Tibial nerve (tissue), 4 donors: ENCODE data around the gene ZCCHC8. TPM values are rescaled to one million over a fixed set of nuclear protein-coding genes. Genes with fewer than 3 reads are reported as not detected.
A peak's percentile ranks its signal among the peaks of the same experiment; 100 is the strongest.

Experiments
- DNase-seq, 2 donors: peaks; one replicate each; pipeline ENCODE4 v3.0.0-alpha.2; 2019; ENCODE audit warnings: low spot score in 2 of 2
- H3K27ac ChIP-seq, 4 donors: fragments of 200-600 bp; sonication (generic) in 3 of 4; one replicate each; pipeline ENCODE4 v1.5.1; 2017 to 2019; ENCODE audit warnings: mild to moderate bottlenecking in 1 of 4
- H3K27me3 ChIP-seq, 2 donors: fragments of 200-600 bp; sonication (generic) in 1 of 2; one replicate each; pipeline versions ENCODE4 v1.5.1 to v1.6.0; 2017 to 2019
- H3K36me3 ChIP-seq, 3 donors: fragments of 200-600 bp; sonication (generic); one replicate each; pipeline ENCODE4 v1.5.1; 2018 to 2019
- H3K4me1 ChIP-seq, 4 donors: fragments of 200-600 bp; sonication (generic) in 3 of 4; one replicate each; pipeline ENCODE4 v1.5.1; 2017 to 2019
- H3K4me3 ChIP-seq, 4 donors: fragments of 200-600 bp; sonication (generic) in 3 of 4; one replicate each; pipeline ENCODE4 v1.5.1; 2017 to 2019; ENCODE audit warnings: mild to moderate bottlenecking in 1 of 4, moderate library complexity in 1 of 4
- H3K9me3 ChIP-seq, 4 donors: fragments of 200-600 bp; sonication (generic) in 3 of 4; one replicate each; pipeline ENCODE4 v1.5.1; 2017 to 2019
- CTCF ChIP-seq, 5 experiments: fragments of 200-600 bp in 3 of 5; fragments of 450-650 bp in 2 of 5; sonication (generic) in 3 of 5; IDR thresholded peaks; one replicate each; pipeline ENCODE4 v1.5.1; 2016 to 2019; ENCODE audit warnings: antibody characterized with exemption in 5 of 5, mild to moderate bottlenecking in 3 of 5, moderate library complexity in 2 of 5
- EP300 ChIP-seq, 2 donors: sonication (generic); formaldehyde crosslinking; IDR thresholded peaks; one replicate each; pipeline ENCODE4 v1.6.1; 2017; ENCODE audit warnings: antibody characterized with exemption in 2 of 2, mild to moderate bottlenecking in 1 of 2
- POLR2A ChIP-seq, 2 donors: fragments of 450-650 bp; IDR thresholded peaks; one replicate each; pipeline ENCODE4 v1.6.1; 2017; ENCODE audit warnings: antibody characterized with exemption in 2 of 2, mild to moderate bottlenecking in 2 of 2, moderate library complexity in 2 of 2
- WGBS, 2 donors: methylation state at CpG; one replicate each; pipeline ENCODE4 v1.1.5; 2018; 5-methylcytosine and 5-hydroxymethylcytosine counted together
- total RNA-seq, 4 donors: library from RNA; depleted of rRNA; stranded (reverse); fragments of >200 nt; gene quantifications; one replicate each; pipeline ENCODE4 v1.1.0, GENCODE V29; 2016

Gene ZCCHC8
- total RNA-seq, 4 donors from 2014 or later = 22.2 to 32.6 (median 27.4) TPM

- 96 to 97% methylated on average over 4 of the region's 4 CpGs for WGBS, 2 donors
- H3K27me3 ChIP-seq = no peaks in the 10 kb centered on the region
- no peak overlapping the region for H3K4me3 ChIP-seq
- DNase-seq = no peak
- no peak overlapping the region for H3K27ac ChIP-seq
- H3K9me3 ChIP-seq = no peaks in the 10 kb centered on the region
- no peak for TF ChIP-seq POLR2A (IDR thresholded peaks at IDR 0.05)
- no peak for TF ChIP-seq CTCF (IDR thresholded peaks at IDR 0.05)
- no peak for TF ChIP-seq EP300 (IDR thresholded peaks at IDR 0.05)
- H3K36me3 ChIP-seq = peaks cover 0 to 35% (median 0%) of the 10 kb centered on the region in 3 donors
- H3K4me1 ChIP-seq = no peaks in the 10 kb centered on the region
Observed at GRCh38 chr12:122537021-122537420, 36.3 kb upstream of the ZCCHC8 start.

GRCh38 chr12:122533856-122534255 is 33.1 kb upstream of the ZCCHC8 start:
- Histone ChIP-seq H3K9me3 (no peaks in the 10 kb centered on the region), H3K4me3 (no peak overlapping the region), H3K36me3 (peaks cover 0 to 17% (median 0%) of the 10 kb centered on the region in 3 donors), H3K4me1 (no peaks in the 10 kb centered on the region), H3K27me3 (no peaks in the 10 kb centered on the region), H3K27ac (no peak overlapping the region)
- no peak for DNase-seq
- WGBS, 2 donors = 89 to 97% methylated on average over 2 of the region's 2 CpGs
- TF ChIP-seq POLR2A (IDR thresholded peaks at IDR 0.05) = no peak
- TF ChIP-seq EP300 (IDR thresholded peaks at IDR 0.05) = no peak
- no peak for TF ChIP-seq CTCF (IDR thresholded peaks at IDR 0.05)

- Histone ChIP-seq H3K36me3 (no peaks in the 10 kb centered on the region), H3K4me3 (no peak overlapping the region), H3K27me3 (no peaks in the 10 kb centered on the region), H3K9me3 (no peaks in the 10 kb centered on the region), H3K4me1 (peaks cover 0 to 30% (median 16%) of the 10 kb centered on the region in 4 donors), H3K27ac (no peak overlapping the region)
- WGBS, 2 donors = 95 to 99% methylated on average over 6 of the region's 6 CpGs
- DNase-seq = no peak
- TF ChIP-seq POLR2A (IDR thresholded peaks at IDR 0.05) (no peak), EP300 (IDR thresholded peaks at IDR 0.05) (no peak), CTCF (IDR thresholded peaks at IDR 0.05) (no peak)
Observed at GRCh38 chr12:122528992-122529391, 28.3 kb upstream of the ZCCHC8 start.

- no peaks in the 10 kb centered on the region for H3K9me3 ChIP-seq
- no peak overlapping the region for H3K4me3 ChIP-seq
- no peaks in the 10 kb centered on the region for H3K27me3 ChIP-seq
- 87 to 93% methylated on average over 7 of the region's 7 CpGs for WGBS, 2 donors
- H3K36me3 ChIP-seq = no peaks in the 10 kb centered on the region
- H3K27ac ChIP-seq = no peak overlapping the region
- no peak for TF ChIP-seq CTCF (IDR thresholded peaks at IDR 0.05)
- TF ChIP-seq EP300 (IDR thresholded peaks at IDR 0.05) = no peak
- no peak for TF ChIP-seq POLR2A (IDR thresholded peaks at IDR 0.05)
- DNase-seq = no peak
- peaks cover 0 to 34% (median 18%) of the 10 kb centered on the region in 4 donors for H3K4me1 ChIP-seq
Observed at GRCh38 chr12:122528582-122528981, 27.9 kb upstream of the ZCCHC8 start.

GRCh38 chr12:122527478-122527944 is 26.8 kb upstream of the ZCCHC8 start:
- no peak for DNase-seq
- WGBS, 2 donors = 0 to 1% methylated on average over 21 of the region's 21 CpGs
- TF ChIP-seq POLR2A (IDR thresholded peaks at IDR 0.05) = no peak
- TF ChIP-seq EP300 (IDR thresholded peaks at IDR 0.05) = no peak
- no peak for TF ChIP-seq CTCF (IDR thresholded peaks at IDR 0.05)

More at GRCh38 chr12:122527478-122527944, 26.8 kb upstream of the ZCCHC8 start:
- H3K27ac ChIP-seq = peak overlapping the region; percentile 58 to 98 (median 95)
- H3K36me3 ChIP-seq = no peaks in the 10 kb centered on the region
- H3K4me3 ChIP-seq = peak overlapping the region; percentile 29 to 67 (median 52)
- no peaks in the 10 kb centered on the region for H3K9me3 ChIP-seq
- no peaks in the 10 kb centered on the region for H3K27me3 ChIP-seq
- peaks cover 0 to 45% (median 29%) of the 10 kb centered on the region in 4 donors for H3K4me1 ChIP-seq
